ENCODE data around the gene B9D1.
A peak's percentile ranks its signal among the peaks of the same experiment; 100 is the strongest.

Gene B9D1

GRCh38 chr17:19362277-19363113, at the start of gene B9D1:
B9D1 (minus strand) TSS chr17:19362723; CDS start chr17:19362569, 154 bp downstream.
- H3K4me2 ChIP-seq: peak within 1 kb of the TSS; percentile 86 to 98 (median 94)
- peak within 1 kb of the TSS; percentile 52 to 77 (median 69); a peak in 21 of 22 replicates for H3K9ac ChIP-seq
- H3K36me3 ChIP-seq: no peaks in the 10 kb centered on the region
- H3K4me1 ChIP-seq: peaks cover 5 to 18% (median 11%) of the 10 kb centered on the region in 10 experiments; a peak in 15 of 20 replicates
- peak within 1 kb of the TSS; percentile 51 to 77 (median 65) for H3K4me3 ChIP-seq
- peak within 1 kb of the TSS in 10 of 11 experiments; percentile 14 to 66 (median 46); a peak in 14 of 22 replicates for H3K27ac ChIP-seq
- H4K20me1 ChIP-seq: peaks cover 0 to 42% (median 3%) of the 10 kb centered on the region in 11 experiments; a peak in 8 of 22 replicates
- no peaks in the 10 kb centered on the region for H3K9me3 ChIP-seq (replicated peaks in 1 of 11)
- H3K27me3 ChIP-seq: peaks cover 0 to 77% (median 22%) of the 10 kb centered on the region in 11 experiments; a peak in 13 of 22 replicates
- TF ChIP-seq Cebpa-rat (IDR thresholded peaks at IDR 0.05): no peak

- H3K36me3 ChIP-seq: no peaks in the 10 kb centered on the region
- H3K9ac ChIP-seq: no peak overlapping the region
- no peaks in the 10 kb centered on the region; a peak in 1 of 22 replicates for H3K27me3 ChIP-seq
- no peak overlapping the region for H3K27ac ChIP-seq
- H3K9me3 ChIP-seq (replicated peaks in 1 of 11): no peaks in the 10 kb centered on the region
- H3K4me1 ChIP-seq: no peaks in the 10 kb centered on the region
- peaks cover 0 to 11% (median 0%) of the 10 kb centered on the region in 11 experiments; a peak in 1 of 22 replicates for H4K20me1 ChIP-seq
- TF ChIP-seq Cebpa-rat (IDR thresholded peaks at IDR 0.05): no peak
- H3K4me3 ChIP-seq: no peak overlapping the region
- H3K4me2 ChIP-seq: no peak overlapping the region
Observed at GRCh38 chr17:19411631-19412030, 49.1 kb upstream of the B9D1 start.

GRCh38 chr17:19410875-19411620, 48.5 kb upstream of the B9D1 start, which contains the start of gene RNF112:
RNF112 (plus strand) TSS chr17:19411232; CDS start chr17:19411409, 177 bp downstream.
- no peaks in the 10 kb centered on the region for H3K36me3 ChIP-seq
- H4K20me1 ChIP-seq: peaks cover 0 to 11% (median 0%) of the 10 kb centered on the region in 11 experiments; a peak in 1 of 22 replicates
- no peak within 1 kb of the TSS for H3K27ac ChIP-seq
- no peak within 1 kb of the TSS for H3K9ac ChIP-seq
- H3K4me1 ChIP-seq: no peaks in the 10 kb centered on the region
- H3K27me3 ChIP-seq: no peaks in the 10 kb centered on the region; a peak in 1 of 22 replicates
- H3K4me2 ChIP-seq: no peak within 1 kb of the TSS
- no peaks in the 10 kb centered on the region for H3K9me3 ChIP-seq (replicated peaks in 1 of 11)
- TF ChIP-seq Cebpa-rat (IDR thresholded peaks at IDR 0.05): no peak
- no peak within 1 kb of the TSS for H3K4me3 ChIP-seq

GRCh38 chr17:19410091-19410490, 47.6 kb upstream of the B9D1 start:
- H3K36me3 ChIP-seq: no peaks in the 10 kb centered on the region
- H3K4me3 ChIP-seq: no peak overlapping the region
- H3K27me3 ChIP-seq: no peaks in the 10 kb centered on the region; a peak in 1 of 22 replicates
- H4K20me1 ChIP-seq: peaks cover 0 to 10% (median 0%) of the 10 kb centered on the region in 11 experiments; a peak in 1 of 22 replicates
- H3K9me3 ChIP-seq (replicated peaks in 1 of 11): no peaks in the 10 kb centered on the region
- H3K4me2 ChIP-seq: no peak overlapping the region
- H3K27ac ChIP-seq: no peak overlapping the region
- no peaks in the 10 kb centered on the region for H3K4me1 ChIP-seq
- TF ChIP-seq Cebpa-rat (IDR thresholded peaks at IDR 0.05): no peak
- H3K9ac ChIP-seq: no peak overlapping the region

- no peak for TF ChIP-seq Cebpa-rat (IDR thresholded peaks at IDR 0.05)
- no peak overlapping the region for H3K27ac ChIP-seq
- peaks cover 0 to 4% (median 0%) of the 10 kb centered on the region in 11 experiments; a peak in 1 of 22 replicates for H4K20me1 ChIP-seq
- H3K9me3 ChIP-seq (replicated peaks in 1 of 11): no peaks in the 10 kb centered on the region
- H3K36me3 ChIP-seq: no peaks in the 10 kb centered on the region
- H3K4me1 ChIP-seq: no peaks in the 10 kb centered on the region
- H3K4me3 ChIP-seq: no peak overlapping the region
- no peaks in the 10 kb centered on the region; a peak in 1 of 22 replicates for H3K27me3 ChIP-seq
- no peak overlapping the region for H3K9ac ChIP-seq
- no peak overlapping the region for H3K4me2 ChIP-seq
Observed at GRCh38 chr17:19409509-19409908, 47.0 kb upstream of the B9D1 start.

- Histone ChIP-seq H4K20me1 (peaks cover 0 to 4% (median 0%) of the 10 kb centered on the region in 11 experiments; a peak in 1 of 22 replicates), H3K9ac (no peak overlapping the region), H3K9me3 (replicated peaks in 1 of 11) (no peaks in the 10 kb centered on the region), H3K4me2 (no peak overlapping the region), H3K36me3 (no peaks in the 10 kb centered on the region), H3K27ac (no peak overlapping the region), H3K4me1 (no peaks in the 10 kb centered on the region), H3K4me3 (no peak overlapping the region), H3K27me3 (no peaks in the 10 kb centered on the region; a peak in 1 of 22 replicates)
- TF ChIP-seq Cebpa-rat (IDR thresholded peaks at IDR 0.05): no peak
Observed at GRCh38 chr17:19409066-19409465, 46.5 kb upstream of the B9D1 start.

GRCh38 chr17:19408346-19408710, 45.8 kb upstream of the B9D1 start:
- Histone ChIP-seq H3K9me3 (replicated peaks in 1 of 11) (no peaks in the 10 kb centered on the region), H3K4me2 (no peak overlapping the region), H4K20me1 (peaks cover 0 to 4% (median 0%) of the 10 kb centered on the region in 11 experiments; a peak in 1 of 22 replicates), H3K36me3 (no peaks in the 10 kb centered on the region), H3K4me1 (no peaks in the 10 kb centered on the region), H3K9ac (no peak overlapping the region), H3K27me3 (no peaks in the 10 kb centered on the region; a peak in 1 of 22 replicates), H3K27ac (no peak overlapping the region), H3K4me3 (no peak overlapping the region)
- TF ChIP-seq Cebpa-rat (IDR thresholded peaks at IDR 0.05): no peak

GRCh38 chr17:19407601-19408345, 45.2 kb upstream of the B9D1 start:
- Histone ChIP-seq H3K27me3 (no peaks in the 10 kb centered on the region; a peak in 1 of 22 replicates), H4K20me1 (peaks cover 0 to 4% (median 0%) of the 10 kb centered on the region in 11 experiments; a peak in 1 of 22 replicates), H3K27ac (no peak overlapping the region), H3K4me2 (no peak overlapping the region), H3K4me3 (no peak overlapping the region), H3K36me3 (no peaks in the 10 kb centered on the region), H3K4me1 (no peaks in the 10 kb centered on the region), H3K9ac (no peak overlapping the region), H3K9me3 (replicated peaks in 1 of 11) (no peaks in the 10 kb centered on the region)
- TF ChIP-seq Cebpa-rat (IDR thresholded peaks at IDR 0.05): no peak
